Ureter (tissue), 1 donor: ENCODE results near the gene RGS1. TPM values are rescaled to one million over a fixed set of nuclear protein-coding genes. Genes with fewer than 3 reads are reported as not detected.

Experiments used
- DNase-seq: peaks from one replicate; pipeline ENCODE4 v3.0.0-alpha.2; 2020; ENCODE audit warnings: low spot score
- total RNA-seq: library from RNA; stranded (reverse); gene quantifications from one replicate; pipeline ENCODE4 v1.2.4, GENCODE V29; 2023
- donor health status: DM: yes; HTN: yes; CAD: no.

RGS1 gene
- total RNA-seq, 1 donor from 2014 or later: 50.0 TPM

DNA sequence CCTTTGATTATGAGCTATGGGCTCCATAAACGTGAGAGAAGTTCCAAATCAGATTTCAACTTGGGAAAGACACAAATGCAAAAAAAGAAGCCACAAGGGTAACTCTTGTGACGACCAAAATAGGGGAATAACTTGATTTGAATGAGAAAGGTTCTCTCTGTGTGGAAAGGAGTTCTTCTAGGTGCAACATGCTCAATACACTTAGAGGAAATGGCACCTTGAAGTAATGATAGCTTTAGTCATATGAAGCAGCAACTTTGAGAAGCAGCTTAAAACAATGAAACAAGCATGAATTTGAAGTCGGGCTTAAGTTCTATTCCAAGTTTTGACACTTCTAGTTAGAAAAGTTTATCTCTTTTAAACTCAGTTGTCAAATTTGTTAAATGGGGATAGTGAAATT is 21.8 kb upstream of the RGS1 start:
- DNase-seq: no peak

DNA sequence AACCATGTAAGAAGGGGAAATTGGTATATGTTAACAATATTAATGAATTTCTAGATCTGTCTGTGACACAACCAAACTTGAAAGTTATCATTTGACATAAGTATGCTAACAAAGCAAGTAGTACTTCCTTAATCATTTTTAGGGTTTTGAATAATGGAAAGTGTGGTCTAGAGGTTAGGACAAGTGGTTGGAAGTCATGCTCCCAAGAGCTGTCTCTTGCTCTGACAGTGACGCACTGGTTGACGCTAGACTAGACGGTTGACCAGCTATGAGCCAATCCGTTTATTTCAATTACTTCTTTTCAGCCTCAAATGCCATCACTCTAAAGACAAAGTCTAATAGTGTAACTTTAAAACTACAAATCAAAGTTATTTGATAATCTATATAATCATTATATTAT is 20.7 kb upstream of the RGS1 start:
- no peak for DNase-seq

DNA sequence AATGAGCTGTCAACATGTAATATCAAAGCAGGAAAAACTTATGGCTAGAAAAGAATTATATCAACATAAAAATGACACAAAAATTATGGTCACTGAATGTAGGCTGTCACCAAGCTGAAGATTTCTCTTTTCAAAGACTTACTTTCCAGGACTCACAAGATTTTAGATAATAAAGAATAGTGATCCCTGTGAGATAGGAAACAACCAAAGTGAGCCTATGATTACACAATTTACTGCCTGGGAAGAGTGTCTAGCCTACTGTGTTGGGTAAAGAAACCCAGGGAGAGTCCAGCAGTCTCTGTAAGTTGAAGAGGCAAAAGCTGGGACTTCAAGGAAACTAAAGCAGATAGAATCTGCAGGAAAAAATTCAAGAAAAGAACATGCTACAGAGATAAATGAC is 20.2 kb upstream of the RGS1 start:
- DNase-seq: no peak

DNA sequence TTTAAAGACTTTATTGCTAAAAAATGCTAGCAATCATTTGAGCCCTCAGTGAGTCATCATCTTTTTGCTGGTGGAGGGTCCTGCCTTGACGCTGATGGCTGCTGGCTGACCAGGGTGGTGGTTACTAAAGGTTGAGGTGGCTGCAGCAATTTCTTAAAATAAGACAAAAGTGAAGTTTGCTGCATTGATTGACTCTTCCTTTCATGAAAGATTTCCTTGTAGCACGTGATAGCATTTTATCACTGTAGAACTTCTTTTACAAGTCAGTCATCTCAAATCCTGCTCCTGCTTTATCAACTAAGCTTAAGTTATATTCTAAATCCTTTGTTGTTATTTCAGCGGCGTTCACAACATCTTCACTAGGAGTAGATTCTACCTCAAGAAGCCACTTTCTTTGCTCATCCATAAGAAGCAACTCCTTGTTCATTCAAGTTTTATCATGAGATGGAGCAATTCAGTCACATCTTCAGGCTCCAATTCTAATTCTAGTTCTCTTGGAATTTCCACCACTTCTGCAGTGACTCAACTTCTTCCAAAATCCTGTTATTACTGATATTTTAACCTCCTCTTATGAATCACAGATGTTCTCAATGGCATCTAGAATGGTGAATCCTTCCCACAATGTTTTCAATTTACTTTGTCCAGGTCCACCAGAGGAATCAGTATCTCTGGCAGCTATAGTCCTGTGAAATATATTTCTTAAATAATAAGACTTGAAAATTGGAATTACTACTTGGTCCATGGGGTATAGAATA is 17.6 kb upstream of the RGS1 start:
- no peak for DNase-seq

DNA sequence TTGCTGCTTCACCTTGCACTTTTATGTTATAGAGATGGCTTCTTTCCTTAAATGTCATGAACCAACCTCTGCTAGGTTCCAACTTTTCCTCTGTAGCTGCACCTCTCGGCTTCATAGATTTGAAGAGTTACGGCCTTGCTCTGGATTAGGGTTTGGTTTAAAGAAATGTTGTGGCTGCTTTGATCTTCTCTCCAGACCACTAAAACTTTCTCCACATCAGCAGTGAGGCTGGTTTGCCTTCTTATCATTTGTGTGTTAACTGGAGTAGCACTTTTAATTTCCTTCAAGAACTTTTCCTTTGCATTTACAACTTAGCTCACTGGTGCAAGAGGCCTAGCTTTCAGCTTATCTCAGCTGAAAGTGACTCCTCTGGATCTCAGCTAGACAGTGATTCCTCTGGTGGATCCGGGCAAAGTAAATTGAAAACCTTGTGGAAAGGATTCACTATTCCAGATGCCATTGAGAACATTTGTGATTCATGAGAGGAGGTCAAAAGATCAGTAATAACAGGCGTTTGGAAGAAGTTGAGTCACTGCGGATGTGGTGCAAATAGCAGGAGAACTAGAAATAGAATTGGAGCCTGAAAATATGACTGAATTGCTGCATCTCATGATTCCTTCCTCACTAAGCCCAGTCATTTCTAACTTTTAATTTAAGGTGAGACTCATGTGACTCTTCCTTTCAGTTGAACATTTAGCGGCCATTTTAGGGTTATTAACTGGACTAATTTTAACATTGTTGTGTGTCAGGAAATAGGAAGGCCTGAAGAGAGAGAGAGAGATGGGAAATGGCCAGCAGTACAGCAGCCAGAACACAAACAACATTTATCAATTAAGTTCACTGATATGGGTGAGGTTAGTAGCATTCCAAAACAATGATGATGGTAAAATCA is 16.2 kb upstream of the RGS1 start:
- DNase-seq: no peak

DNA sequence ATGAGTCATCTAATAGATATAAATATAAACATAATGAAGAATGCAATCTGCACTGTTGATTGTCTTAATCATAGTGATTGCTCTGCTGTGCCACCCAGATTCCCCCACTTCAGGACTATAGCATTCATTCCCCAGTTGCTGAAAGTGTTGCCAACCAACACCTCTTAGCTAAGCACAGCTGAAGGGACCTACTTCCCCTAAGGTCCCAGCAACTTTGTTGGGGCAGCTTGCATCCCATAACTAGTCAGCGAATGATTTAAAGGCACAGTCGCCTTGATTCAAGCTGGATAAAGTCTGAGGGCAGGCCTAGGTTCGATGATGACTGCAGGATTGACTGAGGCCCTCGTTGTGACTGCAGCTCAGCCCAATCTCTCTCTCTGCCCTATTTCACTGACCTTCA is 14.3 kb upstream of the RGS1 start:
- no peak for DNase-seq

DNA sequence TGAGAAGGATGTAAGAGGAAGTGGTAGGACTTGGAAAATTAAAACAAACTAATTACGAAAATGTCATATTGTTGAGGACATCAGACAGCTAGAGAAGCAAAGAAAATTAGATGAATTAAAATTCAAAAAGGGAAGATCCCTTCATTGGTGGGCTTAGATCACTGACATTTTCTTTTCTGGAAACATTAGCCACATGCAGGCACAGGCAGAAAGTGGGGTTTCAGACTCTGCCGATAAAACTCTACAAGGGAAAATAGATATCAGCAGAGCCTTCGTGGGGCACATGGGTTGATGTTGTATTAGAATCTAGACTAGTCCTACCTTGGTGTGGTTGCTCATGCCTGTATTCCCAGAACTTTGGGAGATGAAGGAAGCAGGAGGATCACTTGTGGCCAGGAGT is 12.4 kb upstream of the RGS1 start:
- DNase-seq: no peak

DNA sequence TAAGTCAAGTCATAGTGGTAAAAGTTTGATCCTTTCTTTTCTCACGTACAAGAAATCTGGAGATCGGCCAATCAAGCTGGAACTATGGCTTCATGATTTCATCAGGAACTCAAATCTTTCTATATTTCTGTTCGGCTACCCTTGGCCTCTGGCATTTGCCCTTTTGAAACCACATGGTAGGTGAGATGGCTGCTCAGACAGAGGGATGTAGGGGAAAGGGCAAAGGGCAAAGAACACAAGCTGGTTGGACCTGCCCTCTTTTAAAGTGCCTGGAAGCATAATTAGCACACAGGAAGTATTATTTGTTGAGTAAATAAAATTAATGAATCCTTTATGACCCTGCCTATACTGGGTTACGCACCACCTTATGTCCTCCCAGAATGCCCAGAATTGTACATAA is 11.5 kb upstream of the RGS1 start:
- DNase-seq: no peak

DNA sequence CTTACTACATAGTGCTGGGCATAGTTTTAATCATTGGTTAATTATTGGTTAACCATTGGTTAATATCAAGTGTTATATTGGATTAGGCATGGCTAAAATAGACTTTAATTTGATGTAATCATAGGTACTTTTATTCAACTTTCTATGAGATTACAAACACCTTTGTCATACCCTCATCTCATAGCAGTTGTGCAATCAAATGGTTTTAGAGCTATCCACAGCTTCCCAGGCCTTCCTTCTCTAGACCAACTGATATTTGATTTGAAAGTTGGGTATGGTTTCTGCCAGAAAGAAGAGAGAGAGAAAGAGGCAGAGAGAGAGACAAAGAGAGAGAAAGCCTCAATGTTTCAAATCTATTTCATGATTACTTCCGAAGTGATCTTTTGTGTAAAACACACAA is 9.6 kb upstream of the RGS1 start:
- no peak for DNase-seq

DNA sequence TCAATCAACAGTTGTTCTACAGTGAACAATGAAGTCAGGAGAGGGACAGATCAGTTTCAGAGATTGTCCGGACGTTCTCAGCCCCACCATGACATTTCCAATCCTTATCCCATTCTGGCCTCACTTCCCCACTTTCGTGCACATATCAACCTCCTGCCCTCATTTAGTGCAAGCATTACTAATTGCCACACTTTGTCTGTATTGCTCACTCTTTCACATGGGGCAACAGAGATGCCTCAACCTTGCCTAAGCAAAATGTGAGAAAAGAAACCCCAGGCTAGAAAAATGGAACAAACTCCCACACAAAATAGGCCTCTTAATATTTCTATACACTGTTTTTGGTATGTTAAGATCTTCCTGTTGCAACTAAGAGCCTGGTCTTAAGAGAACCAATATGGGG is 8.9 kb upstream of the RGS1 start:
- no peak for DNase-seq

DNA sequence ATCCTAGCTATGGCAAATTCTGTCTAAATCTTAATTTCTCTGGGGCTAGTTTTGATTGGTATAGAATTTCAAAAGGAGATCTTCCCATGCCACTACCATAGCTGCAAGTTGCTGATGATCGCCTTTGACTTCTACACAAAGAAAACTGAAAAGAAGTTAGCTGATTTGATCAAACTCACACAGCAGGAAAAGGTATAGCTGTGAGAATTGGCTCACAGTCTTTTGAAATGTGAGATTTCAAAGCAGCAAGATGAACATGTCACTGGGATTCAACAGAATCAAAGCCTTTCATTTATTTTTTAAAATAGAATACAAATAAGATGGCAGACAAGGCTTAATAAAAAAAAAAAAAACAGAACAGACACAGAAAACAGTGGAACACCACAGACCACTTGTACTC is 7.5 kb upstream of the RGS1 start:
- DNase-seq: no peak

DNA sequence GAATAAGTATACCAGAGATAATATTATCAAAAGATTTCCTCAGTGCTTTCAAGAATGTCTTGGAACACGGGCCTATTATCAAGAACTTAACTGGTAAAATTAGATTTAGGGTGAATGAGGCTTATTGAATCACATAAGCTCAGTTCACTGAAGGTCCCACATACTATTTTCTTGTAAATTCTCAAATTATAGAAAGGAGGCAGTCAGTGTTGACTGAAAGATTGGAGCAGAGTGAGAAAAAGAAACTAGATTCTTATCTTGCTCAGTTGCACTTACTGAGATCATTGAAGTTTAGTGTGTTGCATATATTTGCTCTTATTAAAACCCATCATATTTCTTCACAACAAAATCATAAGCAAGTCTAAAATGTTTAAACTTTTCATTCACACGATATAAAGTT is 3.9 kb upstream of the RGS1 start:
- no peak for DNase-seq

DNA sequence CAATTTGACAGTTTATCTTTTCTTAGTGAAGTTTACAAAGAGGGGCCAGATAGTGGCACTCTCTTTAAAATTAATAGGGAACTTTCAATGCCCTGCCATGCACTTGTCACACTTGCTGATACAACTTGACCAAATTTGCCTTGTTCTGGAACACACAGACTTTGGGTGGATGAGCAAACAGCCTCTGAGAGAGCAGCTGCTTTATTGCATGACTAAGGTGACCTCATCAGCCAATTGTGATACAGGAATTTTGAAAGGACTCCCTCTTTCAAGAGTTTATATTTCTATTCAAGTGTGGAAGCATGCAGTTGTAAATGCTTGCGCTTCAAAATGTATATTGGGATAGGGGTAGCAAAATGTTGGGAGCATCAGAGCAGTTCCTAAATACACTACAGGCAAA is 2.1 kb upstream of the RGS1 start:
- no peak for DNase-seq

DNA sequence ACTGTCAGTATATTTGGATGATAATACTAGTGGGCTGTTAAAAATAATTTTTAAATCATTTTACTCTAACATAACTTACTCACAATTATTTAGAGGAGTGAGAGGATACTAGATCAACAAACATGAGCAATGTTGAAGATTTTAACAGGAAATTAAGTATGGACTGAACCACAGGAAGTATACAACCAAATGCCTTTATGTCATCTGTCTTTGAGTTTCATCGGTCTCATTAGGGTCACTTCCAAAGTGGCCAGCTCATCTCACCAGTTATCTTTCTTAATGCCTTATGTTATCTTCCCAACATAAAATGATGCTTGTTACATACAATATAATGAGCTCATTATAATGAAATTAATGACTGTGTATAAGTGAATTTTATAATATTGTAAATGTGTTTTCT is 1.5 kb upstream of the RGS1 start:
- no peak for DNase-seq

DNA sequence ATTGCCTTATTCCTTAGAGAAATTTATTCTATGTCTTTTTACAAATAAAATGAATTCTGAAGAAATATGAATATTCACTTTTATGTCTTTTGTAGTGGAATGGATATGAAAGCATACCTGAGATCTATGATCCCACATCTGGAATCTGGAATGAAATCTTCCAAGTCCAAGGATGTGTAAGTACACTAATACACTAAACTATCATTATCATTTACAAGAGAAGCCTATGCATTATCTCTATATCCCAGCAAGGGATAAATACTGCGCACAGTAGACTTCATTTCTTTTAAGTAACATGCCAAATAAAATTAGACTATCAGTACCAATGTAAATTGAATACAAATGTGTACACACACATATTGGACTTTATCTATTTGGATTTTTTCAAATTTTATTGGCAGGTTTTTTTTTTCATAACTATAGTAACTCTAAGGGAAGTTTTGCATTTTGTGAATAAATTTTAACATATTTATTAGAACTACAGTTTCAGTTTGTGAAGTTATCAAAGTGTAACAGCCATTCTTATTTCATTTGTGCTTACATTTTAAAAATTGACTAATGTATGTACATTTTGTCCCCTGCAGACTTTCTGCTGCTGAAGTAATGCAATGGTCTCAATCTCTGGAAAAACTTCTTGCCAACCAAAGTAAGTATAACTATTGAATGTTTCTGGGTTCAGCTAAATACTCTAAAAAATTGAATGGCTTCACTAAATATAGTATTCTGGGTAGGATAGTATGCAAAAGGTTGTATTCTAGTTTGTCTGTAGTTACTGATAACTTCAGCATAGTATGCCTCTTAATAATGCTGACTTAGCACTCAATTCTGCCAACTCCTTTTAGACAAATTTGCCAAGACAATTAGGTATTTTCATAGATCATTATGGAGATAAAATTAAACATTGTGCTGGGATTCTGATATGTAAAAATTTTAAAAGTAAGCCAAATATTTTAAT is 894 bp downstream of the RGS1 start:
- DNase-seq: no peak

DNA sequence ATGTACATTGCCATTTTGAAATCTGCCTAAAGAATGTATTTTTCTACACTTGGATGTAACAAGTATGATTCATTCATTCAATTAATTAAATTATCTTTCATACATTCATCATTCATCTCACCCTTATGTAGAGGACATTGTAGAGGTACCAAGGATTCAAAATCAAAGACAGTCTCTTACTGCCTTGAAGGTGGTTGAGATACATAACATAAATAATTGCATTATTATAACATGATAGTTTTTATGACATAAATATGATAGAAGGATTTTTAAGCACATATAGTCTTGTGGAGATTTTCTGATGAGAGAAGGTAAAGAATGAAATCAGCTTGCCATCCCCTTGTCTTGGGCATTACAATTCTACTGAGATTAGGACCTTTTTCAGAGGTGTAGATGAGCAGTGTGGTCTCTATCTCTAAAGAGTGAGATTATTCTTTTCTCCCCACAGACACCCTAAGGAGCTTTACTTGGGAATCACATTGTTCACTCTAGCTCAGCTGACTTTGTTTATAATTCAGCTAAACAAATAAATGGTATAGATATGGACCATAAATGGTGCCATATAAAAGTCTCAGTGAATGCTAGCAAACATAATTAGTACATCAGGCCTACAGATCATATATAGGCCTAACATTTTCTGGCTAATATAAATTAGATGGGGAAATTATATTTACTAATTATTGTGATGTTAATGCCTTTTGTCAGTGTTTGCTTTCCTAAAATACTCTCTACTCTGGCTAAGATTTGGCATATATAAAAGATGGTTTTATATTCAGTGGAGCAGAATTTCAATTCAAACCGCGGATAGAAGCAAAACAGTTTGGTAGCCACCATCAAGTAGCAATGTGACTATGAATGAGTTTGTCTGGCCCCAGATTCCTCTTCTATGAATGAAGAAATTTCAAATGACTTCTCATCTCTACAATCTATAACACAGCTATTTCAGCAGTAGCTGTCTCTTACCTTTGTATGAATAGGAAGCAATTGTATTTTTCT is 1.9 kb downstream of the RGS1 start:
- DNase-seq: no peak

DNA sequence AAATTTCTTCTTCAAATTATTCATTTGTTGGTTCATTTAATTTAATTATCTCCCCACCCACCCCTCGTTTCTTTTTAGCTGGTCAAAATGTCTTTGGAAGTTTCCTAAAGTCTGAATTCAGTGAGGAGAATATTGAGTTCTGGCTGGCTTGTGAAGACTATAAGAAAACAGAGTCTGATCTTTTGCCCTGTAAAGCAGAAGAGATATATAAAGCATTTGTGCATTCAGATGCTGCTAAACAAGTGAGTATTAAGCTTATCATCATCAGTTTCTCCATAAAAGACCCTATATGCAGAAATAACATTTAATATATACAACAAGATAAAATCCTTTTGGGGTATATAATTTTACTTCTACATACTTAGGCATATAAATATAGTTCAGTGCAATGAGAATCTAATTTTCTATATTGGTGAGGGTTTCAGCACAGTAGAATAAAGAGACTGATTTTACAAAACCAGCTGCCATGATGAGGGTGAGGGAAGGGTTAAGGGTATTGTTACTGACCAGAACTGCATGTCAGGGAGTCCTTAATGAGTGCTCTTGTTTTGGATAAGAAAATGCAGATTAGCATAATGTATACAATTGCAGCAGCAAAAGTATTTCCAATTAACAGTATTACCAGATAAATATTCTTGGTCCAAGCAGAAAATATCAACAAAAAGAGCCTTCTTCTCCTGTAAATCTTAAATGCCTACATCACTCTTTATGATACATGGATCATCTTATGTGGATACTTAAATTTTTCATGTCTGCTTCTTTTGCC is 2.8 kb downstream of the RGS1 start:
- no peak for DNase-seq

DNA sequence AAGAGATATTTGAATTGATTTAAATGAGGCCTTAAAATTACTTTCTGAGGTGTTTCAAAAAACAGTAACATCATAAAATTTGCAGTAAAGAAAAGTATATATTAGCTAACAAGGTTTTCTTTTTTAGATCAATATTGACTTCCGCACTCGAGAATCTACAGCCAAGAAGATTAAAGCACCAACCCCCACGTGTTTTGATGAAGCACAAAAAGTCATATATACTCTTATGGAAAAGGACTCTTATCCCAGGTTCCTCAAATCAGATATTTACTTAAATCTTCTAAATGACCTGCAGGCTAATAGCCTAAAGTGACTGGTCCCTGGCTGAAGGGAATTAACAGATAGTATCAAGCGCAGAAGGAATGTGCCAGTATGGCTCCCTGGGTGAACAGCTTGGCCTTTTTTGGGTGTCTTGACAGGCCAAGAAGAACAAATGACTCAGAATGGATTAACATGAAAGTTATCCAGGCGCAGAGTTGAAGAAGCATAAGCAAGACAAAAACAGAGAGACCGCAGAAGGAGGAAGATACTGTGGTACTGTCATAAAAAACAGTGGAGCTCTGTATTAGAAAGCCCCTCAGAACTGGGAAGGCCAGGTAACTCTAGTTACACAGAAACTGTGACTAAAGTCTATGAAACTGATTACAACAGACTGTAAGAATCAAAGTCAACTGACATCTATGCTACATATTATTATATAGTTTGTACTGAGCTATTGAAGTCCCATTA is 3.6 kb downstream of the RGS1 start:
- DNase-seq: no peak

DNA sequence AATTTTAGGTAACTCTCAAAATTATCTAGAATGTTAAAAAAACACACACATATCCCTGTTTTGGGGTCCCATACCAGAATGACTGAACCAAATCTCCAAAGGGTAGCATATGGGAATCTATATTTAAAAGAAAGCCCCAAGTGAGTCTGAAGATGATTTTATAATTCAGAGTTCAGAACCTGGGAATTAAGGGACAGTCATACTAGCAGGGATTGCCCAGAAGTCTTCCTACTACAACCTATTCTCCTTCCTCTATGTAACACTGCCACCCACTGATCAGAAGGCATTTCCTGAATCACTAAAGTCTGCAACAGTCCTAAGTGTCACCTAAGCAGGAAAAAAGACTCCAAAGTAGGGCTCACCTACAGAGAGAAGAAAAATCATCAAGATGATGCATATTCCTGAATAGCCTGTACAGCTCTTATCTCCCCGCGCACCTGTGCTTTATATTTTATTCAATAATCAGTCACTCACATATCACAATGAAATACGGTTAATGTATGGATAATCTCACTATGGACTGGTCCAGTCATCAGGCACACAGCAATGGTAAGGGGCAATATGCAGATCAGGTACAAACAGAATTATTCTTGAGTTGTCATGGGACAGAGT is 4.9 kb downstream of the RGS1 start:
- DNase-seq: no peak
